Mucosa of descending colon (tissue), 3 donors: Measurements from ENCODE around the gene LLCFC1. TPM values are rescaled to one million over a fixed set of nuclear protein-coding genes. Genes with fewer than 3 reads are reported as not detected.

Source experiments
- ATAC-seq: fragments of 200-7000 bp; cut with Tn5 transposase; one replicate; pipeline ENCODE4 v1.9.1; 2020; ENCODE audit warnings: mild to moderate bottlenecking, moderate library complexity
- DNase-seq, 3 donors: peaks; one replicate each; pipeline ENCODE4 v3.0.0-alpha.2; 2020
- H3K36me3 ChIP-seq: fragments of 200-600 bp; one replicate; pipeline ENCODE4 v1.8.0; 2021; ENCODE audit warnings: low read depth, mild to moderate bottlenecking
- H3K4me1 ChIP-seq: fragments of 200-600 bp; one replicate; pipeline ENCODE4 v1.8.0; 2021; ENCODE audit warnings: low read depth, mild to moderate bottlenecking
- H3K4me3 ChIP-seq: fragments of 200-600 bp; one replicate; pipeline ENCODE4 v1.8.0; 2021; ENCODE audit warnings: mild to moderate bottlenecking
- H3K9me3 ChIP-seq: fragments of 200-600 bp; one replicate; pipeline ENCODE4 v1.8.0; 2021; ENCODE audit warnings: mild to moderate bottlenecking
- intact Hi-C, 2 donors: fragments of 100-400 bp; cut with DNase I in 1 of 2; cut with micrococcal nuclease in 1 of 2; formaldehyde crosslinking; loops; one replicate each; pipeline versions ENCODE4 v1.11.0 to v1.11.1; 2022; cut with DNase I, micrococcal nuclease
- total RNA-seq, 3 donors: library from RNA; stranded (reverse); fragmentation: NEBNext Ultra II Directional in 2 of 3; extraction: Animal tissue kit (Norgen Biotek cat#: 25700) in 2 of 3; gene quantifications; one replicate each; pipeline versions ENCODE4 v1.2.1 to v1.2.4, GENCODE V29; 2021 to 2023
- TF ChIP-seq, protein P1 (sequence below): fragments of 200-600 bp; IDR thresholded peaks from one replicate; pipeline ENCODE4 v1.8.0; 2022; ENCODE audit warnings: antibody characterized with exemption, mild to moderate bottlenecking
- donor health status: DM: no; HTN: no; CAD: no; lungs with moderate emphysema.
- donor health status: DM: no; HTN: no; CAD: no.
- donor health status: DM: no; HTN: yes; CAD: no.

The LLCFC1 gene
- total RNA-seq, 3 donors from 2014 or later, result not detected

DNA sequence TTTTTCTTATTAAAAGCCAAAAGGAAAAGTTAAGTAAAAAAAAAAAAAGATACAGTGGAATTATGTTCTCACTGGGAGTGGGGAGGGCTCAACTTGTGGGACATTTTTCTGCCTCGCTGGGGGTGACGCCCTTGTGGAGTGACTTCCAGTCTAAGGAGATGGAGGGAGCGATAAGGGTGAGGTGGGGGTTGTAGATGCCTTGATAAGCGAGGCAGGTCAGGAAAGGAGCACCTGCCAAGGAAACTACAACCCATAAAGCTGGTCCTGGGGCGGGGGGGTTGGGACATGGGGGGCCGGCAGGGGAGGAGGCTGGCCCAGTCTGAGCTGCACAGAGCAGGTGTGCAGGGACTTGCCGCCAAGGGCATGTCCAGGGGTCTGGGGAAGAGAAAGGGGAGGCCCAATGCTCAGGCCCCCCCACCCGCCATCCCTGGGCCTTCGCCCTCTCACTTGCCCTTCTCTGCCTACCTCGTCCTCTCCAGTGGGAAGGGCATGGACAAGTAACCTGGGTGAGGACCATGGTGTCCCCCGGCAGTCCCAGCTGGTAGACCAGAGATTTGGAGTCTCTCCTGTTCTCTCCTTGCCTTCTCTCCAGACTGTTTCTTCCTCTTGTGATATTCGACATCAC is 3.2 kb upstream of the LLCFC1 start:
- DNase-seq, result no peak
- Histone ChIP-seq H3K9me3 (no peaks in the 10 kb centered on the region), H3K4me1 (no peaks in the 10 kb centered on the region), H3K4me3 (no peak overlapping the region), H3K36me3 (no peaks in the 10 kb centered on the region)
- TF ChIP-seq, protein P1, sequence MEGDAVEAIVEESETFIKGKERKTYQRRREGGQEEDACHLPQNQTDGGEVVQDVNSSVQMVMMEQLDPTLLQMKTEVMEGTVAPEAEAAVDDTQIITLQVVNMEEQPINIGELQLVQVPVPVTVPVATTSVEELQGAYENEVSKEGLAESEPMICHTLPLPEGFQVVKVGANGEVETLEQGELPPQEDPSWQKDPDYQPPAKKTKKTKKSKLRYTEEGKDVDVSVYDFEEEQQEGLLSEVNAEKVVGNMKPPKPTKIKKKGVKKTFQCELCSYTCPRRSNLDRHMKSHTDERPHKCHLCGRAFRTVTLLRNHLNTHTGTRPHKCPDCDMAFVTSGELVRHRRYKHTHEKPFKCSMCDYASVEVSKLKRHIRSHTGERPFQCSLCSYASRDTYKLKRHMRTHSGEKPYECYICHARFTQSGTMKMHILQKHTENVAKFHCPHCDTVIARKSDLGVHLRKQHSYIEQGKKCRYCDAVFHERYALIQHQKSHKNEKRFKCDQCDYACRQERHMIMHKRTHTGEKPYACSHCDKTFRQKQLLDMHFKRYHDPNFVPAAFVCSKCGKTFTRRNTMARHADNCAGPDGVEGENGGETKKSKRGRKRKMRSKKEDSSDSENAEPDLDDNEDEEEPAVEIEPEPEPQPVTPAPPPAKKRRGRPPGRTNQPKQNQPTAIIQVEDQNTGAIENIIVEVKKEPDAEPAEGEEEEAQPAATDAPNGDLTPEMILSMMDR, result no peak
- intact Hi-C loops, result no loop called here
- ATAC-seq, result no peak

DNA sequence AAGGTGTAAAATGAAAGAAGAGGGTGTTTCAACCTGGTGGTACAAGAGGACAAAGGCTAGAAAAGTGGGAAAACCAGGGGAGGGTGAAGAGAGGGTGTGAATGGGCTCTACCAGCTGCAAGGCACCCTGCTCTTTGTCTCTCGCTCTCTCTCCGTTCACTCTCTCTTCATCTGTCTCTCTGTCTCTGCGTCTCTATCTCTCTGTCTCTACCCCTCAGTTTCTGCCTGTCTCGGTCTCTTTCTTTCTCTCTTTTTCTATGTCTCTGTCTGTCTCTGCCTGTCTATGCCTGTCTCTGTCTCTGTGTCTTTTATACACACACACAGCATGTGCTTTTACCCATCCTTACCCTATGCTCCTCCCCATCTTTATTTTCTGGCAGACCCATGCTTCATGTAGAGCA is 673 bp upstream of the LLCFC1 start:
- Histone ChIP-seq H3K4me1 (no peaks in the 10 kb centered on the region), H3K4me3 (no peak overlapping the region), H3K36me3 (no peaks in the 10 kb centered on the region), H3K9me3 (no peaks in the 10 kb centered on the region)
- ATAC-seq (no peak), DNase-seq (no peak)
- intact Hi-C loops, result no loop called here
- TF ChIP-seq, protein P1, result no peak

DNA sequence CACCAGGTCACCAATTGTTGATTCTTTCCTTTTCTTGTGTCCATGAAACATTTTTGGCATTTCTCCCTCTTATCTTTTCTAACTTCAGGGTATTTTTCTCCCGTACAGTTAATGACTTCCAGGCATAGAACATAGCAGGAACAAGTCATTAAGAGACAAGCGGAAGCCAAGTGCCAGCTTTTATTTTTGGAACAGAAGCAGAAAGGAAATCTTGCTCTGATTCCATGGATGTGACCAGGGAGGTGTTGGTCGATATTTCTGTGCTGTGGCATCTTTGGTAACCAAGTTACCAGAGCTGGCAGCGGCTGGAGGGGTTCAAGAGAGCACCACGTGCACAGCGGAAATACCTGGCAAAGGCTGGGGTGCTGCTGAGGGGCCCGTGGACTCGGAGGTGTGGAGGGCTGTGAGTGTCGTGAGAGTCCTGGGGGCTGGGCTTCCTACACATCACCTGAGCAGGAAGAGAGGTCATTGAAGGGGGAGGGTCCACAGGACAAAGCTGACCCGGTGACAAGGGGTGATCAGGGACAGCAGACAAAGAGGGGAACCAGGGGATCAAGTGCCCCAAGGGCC is 1.8 kb downstream of the LLCFC1 start:
- Histone ChIP-seq H3K4me1 (no peaks in the 10 kb centered on the region), H3K4me3 (no peak overlapping the region), H3K9me3 (no peaks in the 10 kb centered on the region), H3K36me3 (no peaks in the 10 kb centered on the region)
- ATAC-seq (no peak), DNase-seq (no peak)
- intact Hi-C loops, result no loop called here
- TF ChIP-seq, protein P1, result no peak

DNA sequence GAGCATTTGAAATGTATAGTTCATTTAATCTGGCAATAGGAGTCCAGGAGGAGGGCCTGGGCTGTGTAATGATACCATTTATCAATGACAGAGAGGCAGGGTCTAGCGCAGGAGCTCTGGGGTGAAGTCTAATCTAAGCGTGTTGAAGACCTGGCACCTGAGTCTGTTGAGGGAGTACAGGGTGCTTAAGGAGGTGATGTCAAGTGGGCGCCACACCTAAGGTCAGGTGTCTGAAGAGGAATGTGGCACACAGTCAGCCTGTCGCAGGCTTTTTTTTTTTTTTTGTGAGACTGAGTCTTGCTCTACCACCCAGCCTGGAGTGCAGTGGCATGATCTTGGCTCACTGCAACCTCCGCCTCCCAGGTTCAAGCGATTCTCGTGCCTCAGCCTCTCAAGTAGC is 2.3 kb downstream of the LLCFC1 start:
- TF ChIP-seq, protein P1, result no peak
- H3K9me3 ChIP-seq, result no peaks in the 10 kb centered on the region
- intact Hi-C loops, result no loop called here
- no peak overlapping the region for H3K4me3 ChIP-seq
- DNase-seq (no peak), ATAC-seq (no peak)
- H3K36me3 ChIP-seq, result no peaks in the 10 kb centered on the region
- no peaks in the 10 kb centered on the region for H3K4me1 ChIP-seq

DNA sequence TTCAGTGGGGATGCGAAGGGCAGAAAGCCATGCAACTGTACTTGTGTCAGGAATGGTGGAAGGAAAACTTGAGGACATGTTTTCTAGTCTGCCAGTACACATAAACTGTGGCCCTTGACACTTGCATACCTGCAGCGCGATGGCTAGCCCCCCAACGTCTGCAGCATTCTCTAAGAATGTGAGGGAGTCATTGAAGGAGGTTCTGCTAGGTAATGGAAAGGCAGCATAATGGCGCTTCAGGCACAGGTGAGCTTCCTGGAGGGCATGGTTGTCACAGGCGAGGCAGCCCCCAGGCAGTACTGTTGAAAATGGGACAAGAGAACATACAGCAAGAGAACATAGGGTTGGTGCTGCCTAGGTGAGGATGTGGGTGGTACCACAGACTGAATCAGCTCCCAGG is 3.5 kb downstream of the LLCFC1 start:
- TF ChIP-seq, protein P1, result no peak
- intact Hi-C loops, result no loop called here
- H3K36me3 ChIP-seq, result no peaks in the 10 kb centered on the region
- H3K4me3 ChIP-seq, result no peak overlapping the region
- H3K4me1 ChIP-seq, result no peaks in the 10 kb centered on the region
- no peaks in the 10 kb centered on the region for H3K9me3 ChIP-seq
- DNase-seq (no peak), ATAC-seq (no peak)
